NOMO-1 (cell line): ENCODE measurements around the gene TMEM135.

ENCODE experiments used
- DNase-seq, 2 experiments: peaks; one replicate each; lab custom pipeline; 2025; ENCODE audit not compliant: unreplicated experiment in 2 of 2; lab: John Stamatoyannopoulos, UW

Gene TMEM135

DNA sequence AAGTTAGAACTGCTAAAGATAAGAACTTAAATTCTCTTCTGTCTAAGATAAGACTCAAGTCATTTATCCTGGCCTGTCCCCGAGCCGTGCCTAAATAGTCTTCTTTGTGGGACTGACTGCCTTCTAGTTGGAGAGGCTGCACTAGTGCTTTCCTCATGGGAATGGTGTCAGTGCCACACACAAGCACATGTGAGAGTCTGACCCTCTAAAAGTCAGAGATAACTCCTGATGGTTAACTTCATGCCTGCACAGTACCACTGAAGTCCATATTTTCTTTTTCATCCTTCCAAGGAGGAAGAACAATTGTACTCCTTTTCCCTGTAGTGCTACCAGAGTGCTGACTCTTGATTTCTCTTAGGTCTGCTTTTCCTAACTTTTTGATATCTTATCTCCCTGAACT, 309.7 kb downstream of the TMEM135 start:
- no peak for DNase-seq

GRCh38 chr11:87347854-87348253, 310.1 kb downstream of the TMEM135 start:
- no peak for DNase-seq

GRCh38 chr11:87351676-87352075, 313.9 kb downstream of the TMEM135 start:
- DNase-seq = peak; percentile 17 to 61

GRCh38 chr11:87352759-87353707, 315.3 kb downstream of the TMEM135 start:
- DNase-seq = peak; percentile 48 to 58

- DNase-seq = no peak
Measured at GRCh38 chr11:87353771-87354345, 316.1 kb downstream of the TMEM135 start.

DNA sequence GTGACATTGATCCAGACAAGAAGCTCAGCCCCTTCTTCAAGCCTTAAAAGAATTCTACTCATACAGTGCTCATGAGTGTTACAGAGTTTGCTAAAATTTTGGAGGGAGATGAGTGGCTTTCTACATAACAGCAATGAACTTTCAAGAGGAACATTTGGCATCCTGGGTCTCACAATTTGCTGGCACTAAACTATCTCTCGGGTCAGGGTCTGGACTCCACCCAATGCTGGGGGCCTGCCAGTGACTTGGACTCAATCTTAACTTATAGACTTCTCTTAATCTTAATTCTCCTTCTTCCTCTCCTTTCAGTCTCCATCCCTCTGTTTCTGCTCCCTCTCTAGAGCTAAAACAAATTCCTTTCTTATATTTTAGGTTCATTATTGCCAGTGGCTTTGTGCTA, 317.9 kb downstream of the TMEM135 start:
- DNase-seq = no peak

DNA sequence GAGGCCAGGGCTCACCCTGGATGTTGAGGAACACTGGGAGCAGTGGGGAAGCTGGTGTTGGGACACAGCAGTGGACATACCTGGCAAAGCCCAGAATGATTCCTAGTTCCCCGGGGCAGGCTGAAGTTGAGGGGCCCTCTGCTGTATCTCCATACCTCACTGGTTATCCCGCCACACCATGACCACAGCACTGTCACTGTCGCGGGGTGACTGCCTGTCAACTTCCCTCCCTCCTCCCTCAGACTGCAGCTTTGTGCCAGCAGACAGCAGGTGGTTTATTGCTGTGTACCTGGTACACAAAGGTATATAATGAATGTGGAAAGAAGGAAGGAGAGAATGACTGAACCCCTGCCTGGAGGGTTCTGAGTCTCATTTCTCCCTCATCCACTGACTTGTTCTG, 318.7 kb downstream of the TMEM135 start:
- DNase-seq = no peak

DNA sequence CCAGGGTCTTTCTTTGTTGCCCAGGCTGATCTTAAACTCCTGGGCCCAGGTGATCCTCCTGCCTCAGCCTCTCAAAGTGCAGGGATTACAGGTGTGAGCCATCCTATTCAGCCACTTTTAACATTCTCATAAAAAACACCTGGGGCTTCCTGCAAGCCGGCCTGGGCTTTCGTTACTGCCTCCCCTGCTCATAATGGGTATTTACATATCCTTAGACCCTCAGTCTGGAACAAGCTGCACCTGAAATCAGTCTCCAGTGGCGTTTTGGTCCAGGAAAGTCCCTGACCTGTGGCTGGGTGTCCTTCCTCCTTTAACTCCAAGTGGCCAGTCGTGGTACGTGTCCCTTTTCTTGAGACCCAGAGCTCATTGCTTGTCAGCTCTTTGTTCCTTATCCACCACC, 320.7 kb downstream of the TMEM135 start:
- no peak for DNase-seq

GRCh38 chr11:87359401-87359800, 321.7 kb downstream of the TMEM135 start:
- DNase-seq = no peak

GRCh38 chr11:87361891-87362290, 324.2 kb downstream of the TMEM135 start:
- DNase-seq = no peak

DNA sequence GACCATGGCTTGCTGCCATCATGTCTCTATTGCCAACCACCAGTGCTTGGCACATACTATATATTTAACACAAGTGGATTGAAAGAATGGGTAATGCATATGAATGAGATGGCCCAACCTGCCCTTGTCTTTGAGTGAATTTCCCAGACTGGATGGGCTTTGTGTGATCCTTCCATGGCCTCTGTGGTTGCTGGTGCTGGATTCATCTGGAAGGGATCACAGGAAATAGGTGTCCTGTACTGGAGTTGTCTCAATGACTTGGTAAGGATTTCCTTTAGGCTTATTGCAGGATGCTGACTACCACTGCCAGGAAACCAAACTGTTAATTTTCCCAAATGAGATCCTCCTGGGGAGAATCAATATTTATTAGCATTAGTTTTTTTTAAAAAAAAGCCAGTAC, 328.6 kb downstream of the TMEM135 start:
- no peak for DNase-seq

GRCh38 chr11:87366763-87367405, 329.1 kb downstream of the TMEM135 start:
- no peak for DNase-seq

GRCh38 chr11:87368151-87368550, 330.4 kb downstream of the TMEM135 start:
- DNase-seq = no peak

GRCh38 chr11:87368858-87369480, 331.2 kb downstream of the TMEM135 start:
- DNase-seq = no peak

GRCh38 chr11:87369888-87370287, 332.2 kb downstream of the TMEM135 start:
- DNase-seq = no peak

DNA sequence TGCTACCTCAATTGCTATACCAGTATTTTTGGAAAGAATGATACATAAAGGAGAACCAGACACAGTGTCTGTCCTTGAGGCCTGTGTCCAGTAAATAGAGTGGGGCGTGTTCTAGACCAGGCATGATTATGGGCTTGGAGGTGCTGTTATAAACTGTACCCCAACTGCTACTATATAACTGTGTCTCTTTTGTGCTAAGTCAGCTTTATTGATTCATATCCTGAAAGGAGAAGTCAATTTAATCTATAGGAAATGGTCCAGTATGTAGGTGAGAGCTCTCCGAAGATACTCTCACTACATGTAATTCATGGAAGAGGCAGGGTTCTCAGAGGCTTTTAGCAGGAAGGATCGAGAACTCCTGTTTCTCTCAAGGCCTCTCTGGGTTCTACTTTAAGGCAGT, 334.3 kb downstream of the TMEM135 start:
- no peak for DNase-seq
